AG09309 (cell line): ENCODE measurements around the gene DRC7.
"Not testable (repeated sequence)": the region's sequence is repeated elsewhere in the genome, so short reads cannot be mapped to it uniquely, and the experiment has no call there.

ENCODE experiments used
- DNase-seq: peaks from one replicate; pipeline ENCODE4 v3.0.0-alpha.2; 2010; ENCODE audit warnings: low read depth
- H3K4me3 ChIP-seq: 2 replicates; pipeline ENCODE4 v1.5.1; 2011; ENCODE audit warnings: mild to moderate bottlenecking, low read depth, low read length, moderate library complexity; ENCODE audit not compliant: control insufficient read depth
- CTCF ChIP-seq: IDR thresholded peaks from 2 replicates; pipeline ENCODE4 v1.5.1; 2011; ENCODE audit warnings: mild to moderate bottlenecking, low read depth, low read length, inconsistent platforms; ENCODE audit not compliant: insufficient read depth, control insufficient read depth; ENCODE audit errors: missing control alignments

Gene DRC7

GRCh38 chr16:57744642-57744903 is 50.0 kb downstream of the DRC7 start:
- DNase-seq, result no peak
- no peak overlapping the region for H3K4me3 ChIP-seq
- no peak for TF ChIP-seq CTCF

GRCh38 chr16:57745768-57746167 is 51.2 kb downstream of the DRC7 start:
- no peak for DNase-seq

DNA sequence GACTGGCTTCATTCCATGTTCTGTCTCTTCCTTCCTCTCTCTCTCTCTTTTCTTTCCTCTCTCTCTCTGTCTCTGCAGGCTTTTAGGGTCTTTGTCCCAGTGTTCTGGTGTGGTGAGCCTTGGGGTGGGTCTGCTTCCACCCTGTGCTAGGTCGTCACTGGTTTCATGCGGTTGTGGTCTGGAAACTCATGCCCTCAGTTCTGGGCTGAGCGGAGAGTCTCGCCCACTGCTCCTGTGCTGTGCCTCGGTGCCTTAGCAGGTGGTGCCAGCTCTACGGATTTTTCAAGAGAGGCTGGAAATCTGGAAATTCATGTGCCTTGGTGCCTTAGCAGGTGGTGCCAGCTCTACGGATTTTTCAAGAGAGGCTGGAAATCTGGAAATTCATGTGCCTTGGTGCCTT is 51.7 kb downstream of the DRC7 start:
- not testable (repeated sequence) for H3K4me3 ChIP-seq, DNase-seq

More at GRCh38 chr16:57745768-57746167, 51.2 kb downstream of the DRC7 start:
- H3K4me3 ChIP-seq, result no peak overlapping the region
- no peak for TF ChIP-seq CTCF

- H3K4me3 ChIP-seq, result no peak overlapping the region
- no peak for DNase-seq
- TF ChIP-seq CTCF, result no peak
Observed at GRCh38 chr16:57747091-57747490, 52.5 kb downstream of the DRC7 start.

DNA sequence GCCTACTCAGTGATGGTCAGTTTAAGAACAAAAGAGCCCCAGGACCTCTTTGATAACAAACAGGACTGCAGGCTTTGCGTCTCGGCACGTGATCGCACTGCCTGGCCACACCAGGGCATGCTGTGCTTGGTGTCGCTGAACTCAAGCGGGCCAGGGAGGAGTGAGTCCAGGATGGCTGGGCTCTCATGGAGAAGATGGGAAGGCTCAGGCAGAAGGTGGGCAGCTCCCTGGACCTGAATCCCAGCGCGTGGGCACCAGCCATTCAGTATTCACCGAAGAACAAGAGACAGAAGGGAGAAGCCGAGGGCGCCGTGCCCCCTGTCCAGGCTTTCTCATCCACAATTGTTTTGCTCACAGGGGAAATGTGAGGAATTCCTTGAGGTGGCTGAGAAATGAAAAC is 52.9 kb downstream of the DRC7 start:
- no peak for DNase-seq
- TF ChIP-seq CTCF, result no peak
- no peak overlapping the region for H3K4me3 ChIP-seq

- DNase-seq, result no peak
- no peak for TF ChIP-seq CTCF
Observed at GRCh38 chr16:57747996-57748395, 53.4 kb downstream of the DRC7 start.

DNA sequence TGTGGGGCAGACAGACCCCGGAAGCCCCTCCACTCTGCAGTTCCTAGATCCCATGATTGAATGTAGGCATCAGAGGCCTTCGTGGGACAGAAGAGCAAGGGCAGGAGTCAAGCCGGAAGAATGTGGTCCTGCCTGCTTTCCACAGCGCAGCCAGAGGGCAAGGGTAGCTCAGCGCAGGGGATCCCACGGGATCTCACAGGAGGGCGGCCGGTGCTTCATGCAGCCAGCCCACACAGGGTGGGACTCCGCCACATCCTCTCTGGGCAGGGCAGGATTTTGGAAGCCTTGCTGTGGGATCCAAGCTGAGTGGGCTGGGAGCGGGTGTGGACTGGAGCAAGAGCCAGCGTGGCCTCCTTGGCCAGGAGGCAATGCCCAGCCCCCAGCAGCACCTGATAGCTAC is 54.0 kb downstream of the DRC7 start:
- DNase-seq, result no peak
- H3K4me3 ChIP-seq, result no peak overlapping the region
- TF ChIP-seq CTCF, result no peak

More at GRCh38 chr16:57747996-57748395, 53.4 kb downstream of the DRC7 start:
- H3K4me3 ChIP-seq, result no peak overlapping the region

- no peak for DNase-seq
Observed at GRCh38 chr16:57749101-57749692, 54.6 kb downstream of the DRC7 start.

More at GRCh38 chr16:57749101-57749692, 54.6 kb downstream of the DRC7 start:
- no peak for TF ChIP-seq CTCF
- H3K4me3 ChIP-seq, result no peak overlapping the region
